HCEC 1CT (cell line): Measurements from ENCODE around the gene PTPRN2.
"Not testable (repeated sequence)": the region's sequence is repeated elsewhere in the genome, so short reads cannot be mapped to it uniquely, and the experiment has no call there.

Experiments used
- DNase-seq: peaks from one replicate; pipeline ENCODE4 v3.0.0-alpha.2; 2017

The PTPRN2 gene

GRCh38 chr7:157789942-157790341 is 797.7 kb downstream of the PTPRN2 start:
- no peak for DNase-seq

- DNase-seq, result no peak
Measured at GRCh38 chr7:157789094-157789493, 798.5 kb downstream of the PTPRN2 start.

GRCh38 chr7:157788573-157788972 is 799.0 kb downstream of the PTPRN2 start:
- DNase-seq, result no peak

GRCh38 chr7:157787275-157787701 is 800.3 kb downstream of the PTPRN2 start:
- DNase-seq, result no peak

GRCh38 chr7:157786375-157787274 is 801.0 kb downstream of the PTPRN2 start:
- DNase-seq, result no peak

- no peak for DNase-seq
Measured at GRCh38 chr7:157785486-157786186, 802.0 kb downstream of the PTPRN2 start.

GRCh38 chr7:157784979-157785441 is 802.6 kb downstream of the PTPRN2 start:
- no peak for DNase-seq

GRCh38 chr7:157784041-157784835 is 803.4 kb downstream of the PTPRN2 start:
- DNase-seq, result no peak

- no peak for DNase-seq
Measured at GRCh38 chr7:157782041-157782440, 805.6 kb downstream of the PTPRN2 start.

GRCh38 chr7:157780721-157781120 is 806.9 kb downstream of the PTPRN2 start:
- no peak for DNase-seq

- DNase-seq, result no peak
Measured at GRCh38 chr7:157780312-157780711, 807.3 kb downstream of the PTPRN2 start.

GRCh38 chr7:157779206-157779605 is 808.4 kb downstream of the PTPRN2 start:
- DNase-seq, result no peak

- not testable (repeated sequence) for DNase-seq
Measured at GRCh38 chr7:157777194-157777762, 810.3 kb downstream of the PTPRN2 start.

- DNase-seq, result no peak
Measured at GRCh38 chr7:157775560-157776332, 811.9 kb downstream of the PTPRN2 start.

GRCh38 chr7:157775021-157775559 is 812.5 kb downstream of the PTPRN2 start:
- DNase-seq, result no peak

GRCh38 chr7:157774495-157774894 is 813.1 kb downstream of the PTPRN2 start:
- no peak for DNase-seq

GRCh38 chr7:157773361-157773760 is 814.3 kb downstream of the PTPRN2 start:
- DNase-seq, result no peak

- no peak for DNase-seq
Measured at GRCh38 chr7:157772486-157773130, 815.0 kb downstream of the PTPRN2 start.

- no peak for DNase-seq
Measured at GRCh38 chr7:157771689-157772088, 815.9 kb downstream of the PTPRN2 start.

- no peak for DNase-seq
Measured at GRCh38 chr7:157770716-157771320, 816.8 kb downstream of the PTPRN2 start.
